Type B pancreatic cell (in vitro differentiated cells): ENCODE measurements around the gene RAX. TPM values are rescaled to one million over a fixed set of nuclear protein-coding genes. Genes with fewer than 3 reads are reported as not detected.

Experiments used
- DNase-seq: peaks from one replicate; pipeline ENCODE4 v3.0.0; 2021; ENCODE audit warnings: mixed read lengths; ENCODE audit not compliant: unreplicated experiment; ENCODE audit errors: extremely low spot score
- H3K27ac Mint-ChIP-seq: 2 replicates; pipeline ENCODE4 v1.8.0; 2021; ENCODE audit warnings: mild to moderate bottlenecking, mixed read lengths
- H3K27me3 Mint-ChIP-seq: 2 replicates; pipeline ENCODE4 v1.8.0; 2021; ENCODE audit warnings: mixed read lengths
- H3K36me3 Mint-ChIP-seq: 2 replicates; pipeline ENCODE4 v1.8.0; 2021; ENCODE audit warnings: mixed read lengths
- H3K4me1 Mint-ChIP-seq: one replicate; pipeline ENCODE4 v1.8.0; 2021; ENCODE audit warnings: mixed read lengths; ENCODE audit not compliant: unreplicated experiment
- H3K4me3 Mint-ChIP-seq: 2 replicates; pipeline ENCODE4 v1.8.0; 2021; ENCODE audit warnings: mild to moderate bottlenecking, mixed read lengths
- H3K9me3 Mint-ChIP-seq: 2 replicates; pipeline ENCODE4 v1.8.0; 2021; ENCODE audit warnings: mixed read lengths
- CTCF ChIP-seq: fragments of 200-600 bp; sonication (generic); conservative IDR thresholded peaks from 2 replicates; pipeline ENCODE4 v1.5.0; 2021; ENCODE audit warnings: antibody characterized with exemption, mild to moderate bottlenecking
- total RNA-seq: library from RNA; stranded (reverse); gene quantifications from 2 replicates; pipeline ENCODE4 v1.2.1, GENCODE V29; 2021; ENCODE audit warnings: low replicate concordance

Gene RAX
- total RNA-seq, 1 donor from 2014 or later, result not detected

GRCh38 chr18:59300676-59301285 is 27.5 kb upstream of the RAX start:
- no peak overlapping the region for H3K4me3 Mint-ChIP-seq
- H3K27me3 Mint-ChIP-seq, result peaks cover 50% of the 10 kb centered on the region
- H3K27ac Mint-ChIP-seq, result no peak overlapping the region
- H3K4me1 Mint-ChIP-seq, result no peaks in the 10 kb centered on the region
- H3K36me3 Mint-ChIP-seq, result no peaks in the 10 kb centered on the region
- no peaks in the 10 kb centered on the region for H3K9me3 Mint-ChIP-seq
- DNase-seq, result no peak
- no peak for TF ChIP-seq CTCF

- H3K9me3 Mint-ChIP-seq, result no peaks in the 10 kb centered on the region
- no peak for TF ChIP-seq CTCF
- DNase-seq, result no peak
- H3K36me3 Mint-ChIP-seq, result no peaks in the 10 kb centered on the region
- no peak overlapping the region for H3K27ac Mint-ChIP-seq
- no peak overlapping the region for H3K4me3 Mint-ChIP-seq
- peaks cover 51% of the 10 kb centered on the region for H3K27me3 Mint-ChIP-seq
- H3K4me1 Mint-ChIP-seq, result no peaks in the 10 kb centered on the region
Measured at GRCh38 chr18:59298871-59299270, 25.6 kb upstream of the RAX start.

GRCh38 chr18:59293317-59293716 is 20.1 kb upstream of the RAX start:
- Mint-ChIP-seq H3K4me1 (no peaks in the 10 kb centered on the region), H3K36me3 (no peaks in the 10 kb centered on the region), H3K27me3 (peaks cover 55% of the 10 kb centered on the region), H3K9me3 (no peaks in the 10 kb centered on the region), H3K27ac (no peak overlapping the region), H3K4me3 (no peak overlapping the region)
- no peak for TF ChIP-seq CTCF
- no peak for DNase-seq

- DNase-seq, result no peak
- Mint-ChIP-seq H3K27ac (no peak overlapping the region), H3K36me3 (no peaks in the 10 kb centered on the region), H3K27me3 (peaks cover 74% of the 10 kb centered on the region), H3K9me3 (no peaks in the 10 kb centered on the region), H3K4me3 (no peak overlapping the region), H3K4me1 (no peaks in the 10 kb centered on the region)
- TF ChIP-seq CTCF, result no peak
Measured at GRCh38 chr18:59286341-59286740, 13.1 kb upstream of the RAX start.

- DNase-seq, result no peak
- Mint-ChIP-seq H3K27me3 (peaks cover 97% of the 10 kb centered on the region), H3K9me3 (no peaks in the 10 kb centered on the region), H3K4me1 (no peaks in the 10 kb centered on the region), H3K4me3 (no peak overlapping the region), H3K36me3 (no peaks in the 10 kb centered on the region), H3K27ac (no peak overlapping the region)
- TF ChIP-seq CTCF, result no peak
Measured at GRCh38 chr18:59282341-59282740, 9.1 kb upstream of the RAX start.

GRCh38 chr18:59279722-59280121 is 6.5 kb upstream of the RAX start:
- no peak overlapping the region for H3K4me3 Mint-ChIP-seq

More at GRCh38 chr18:59279722-59280121, 6.5 kb upstream of the RAX start:
- Mint-ChIP-seq H3K36me3 (peaks cover under 1% of the 10 kb centered on the region), H3K27me3 (peaks cover 100% of the 10 kb centered on the region), H3K9me3 (no peaks in the 10 kb centered on the region), H3K27ac (no peak overlapping the region), H3K4me1 (peaks cover under 1% of the 10 kb centered on the region)
- no peak for DNase-seq
- TF ChIP-seq CTCF, result no peak
